PC-9 (cell line): ENCODE results near the gene ZNF341.

Source experiments
- EZH2 ChIP-seq: fragments of 200-600 bp; sonication (generic); IDR thresholded peaks from 2 replicates; pipeline ENCODE4 v1.8.0; 2017; ENCODE audit warnings: antibody characterized with exemption, low read depth
- TF ChIP-seq, protein P1 (sequence below): fragments of 200-600 bp; sonication (generic); conservative IDR thresholded peaks from 2 replicates; pipeline ENCODE4 v1.6.1; 2017; ENCODE audit warnings: mixed run types, antibody characterized with exemption, mild to moderate bottlenecking, moderate library complexity

DNA sequence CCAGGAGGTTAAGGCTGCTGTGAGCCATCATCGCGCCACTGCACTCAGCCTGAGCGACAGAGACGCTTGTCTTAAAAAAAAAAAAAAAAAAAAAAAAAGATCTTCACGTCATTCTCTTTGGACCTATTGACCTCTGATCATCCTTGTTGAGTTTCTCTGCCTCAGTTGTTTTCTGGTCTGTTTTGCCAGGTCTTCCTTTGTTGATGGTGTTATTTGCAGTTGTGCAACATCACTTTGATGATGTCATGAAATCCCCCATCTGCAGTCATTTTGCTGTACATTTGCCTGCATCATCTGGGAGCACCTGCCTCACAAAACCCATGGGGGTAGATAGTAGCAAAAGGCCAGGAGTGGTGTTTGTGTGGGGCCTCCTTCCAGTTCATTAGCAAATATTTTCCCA is 40.1 kb downstream of the ZNF341 start:
- TF ChIP-seq, protein P1, sequence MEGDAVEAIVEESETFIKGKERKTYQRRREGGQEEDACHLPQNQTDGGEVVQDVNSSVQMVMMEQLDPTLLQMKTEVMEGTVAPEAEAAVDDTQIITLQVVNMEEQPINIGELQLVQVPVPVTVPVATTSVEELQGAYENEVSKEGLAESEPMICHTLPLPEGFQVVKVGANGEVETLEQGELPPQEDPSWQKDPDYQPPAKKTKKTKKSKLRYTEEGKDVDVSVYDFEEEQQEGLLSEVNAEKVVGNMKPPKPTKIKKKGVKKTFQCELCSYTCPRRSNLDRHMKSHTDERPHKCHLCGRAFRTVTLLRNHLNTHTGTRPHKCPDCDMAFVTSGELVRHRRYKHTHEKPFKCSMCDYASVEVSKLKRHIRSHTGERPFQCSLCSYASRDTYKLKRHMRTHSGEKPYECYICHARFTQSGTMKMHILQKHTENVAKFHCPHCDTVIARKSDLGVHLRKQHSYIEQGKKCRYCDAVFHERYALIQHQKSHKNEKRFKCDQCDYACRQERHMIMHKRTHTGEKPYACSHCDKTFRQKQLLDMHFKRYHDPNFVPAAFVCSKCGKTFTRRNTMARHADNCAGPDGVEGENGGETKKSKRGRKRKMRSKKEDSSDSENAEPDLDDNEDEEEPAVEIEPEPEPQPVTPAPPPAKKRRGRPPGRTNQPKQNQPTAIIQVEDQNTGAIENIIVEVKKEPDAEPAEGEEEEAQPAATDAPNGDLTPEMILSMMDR, result no peak
- TF ChIP-seq EZH2, result no peak
